ENCODE results near the gene CD300LG. TPM values are rescaled to one million over a fixed set of nuclear protein-coding genes. Genes with fewer than 3 reads are reported as not detected.

The CD300LG gene
- total and polyA plus RNA-seq, 2 donors (not counting 1 experiment from before 2014, with no cell fraction given): not detected

GRCh38 chr17:43820759-43821158 lies 26.2 kb upstream of the CD300LG start:
- TF ChIP-seq CTCF (conservative IDR thresholded peaks at IDR 0.05 in 1 of 2, IDR thresholded peaks at IDR 0.05 in 1 of 2; ENCODE audit: low read depth in 1 of 2, low read length in 2 of 2): no peak
- TF ChIP-seq EZH2 (IDR thresholded peaks at IDR 0.05; ENCODE audit: low read length, missing control alignments): no peak

GRCh38 chr17:43822570-43823190 lies 24.3 kb upstream of the CD300LG start:
- DNase-seq (ENCODE audit: low read depth in 2 of 2): no peak
- H3K9ac ChIP-seq (ENCODE audit: insufficient read depth, low read length): no peak overlapping the region
- no peaks in the 10 kb centered on the region for H3K4me1 ChIP-seq (ENCODE audit: control insufficient read depth, extremely low read depth, insufficient read depth, low read length)
- TF ChIP-seq EZH2 (IDR thresholded peaks at IDR 0.05; ENCODE audit: low read length, missing control alignments): no peak
- no peak for TF ChIP-seq CTCF (conservative IDR thresholded peaks at IDR 0.05 in 1 of 2, IDR thresholded peaks at IDR 0.05 in 1 of 2; ENCODE audit: low read depth in 1 of 2, low read length in 2 of 2)
- no peak overlapping the region for H2AFZ ChIP-seq (ENCODE audit: low read length)
- no peaks in the 10 kb centered on the region for H3K9me3 ChIP-seq (ENCODE audit: control insufficient read depth, insufficient read depth, low read depth, low read length)
- no peaks in the 10 kb centered on the region for H3K27me3 ChIP-seq (ENCODE audit: control insufficient read depth, insufficient read depth, low read length)
- H3K4me2 ChIP-seq (ENCODE audit: extremely low read depth, insufficient read depth, low read length): no peak overlapping the region
- no peak overlapping the region for H3K4me3 ChIP-seq (replicated peaks in 1 of 4; ENCODE audit: control extremely low read depth in 1 of 4, insufficient read depth in 1 of 4, low read depth in 3 of 4, low read length in 4 of 4)
- H4K20me1 ChIP-seq (ENCODE audit: control insufficient read depth, extremely low read depth, insufficient read depth, low read length): no peaks in the 10 kb centered on the region
- H3K79me2 ChIP-seq (ENCODE audit: control insufficient read depth, insufficient read depth, low read length): no peaks in the 10 kb centered on the region
- H3K27ac ChIP-seq (ENCODE audit: insufficient read depth, low read length): no peak overlapping the region
- peaks cover 12% of the 10 kb centered on the region for H3K36me3 ChIP-seq (ENCODE audit: control insufficient read depth, insufficient read depth, low read length)

More at GRCh38 chr17:43820759-43821158, 26.2 kb upstream of the CD300LG start:
- Histone ChIP-seq H4K20me1 (ENCODE audit: control insufficient read depth, extremely low read depth, insufficient read depth, low read length) (no peaks in the 10 kb centered on the region), H3K27ac (ENCODE audit: insufficient read depth, low read length) (no peak overlapping the region), H2AFZ (ENCODE audit: low read length) (no peak overlapping the region), H3K36me3 (ENCODE audit: control insufficient read depth, insufficient read depth, low read length) (peaks cover 7% of the 10 kb centered on the region), H3K27me3 (ENCODE audit: control insufficient read depth, insufficient read depth, low read length) (no peaks in the 10 kb centered on the region), H3K4me2 (ENCODE audit: extremely low read depth, insufficient read depth, low read length) (no peak overlapping the region), H3K4me1 (ENCODE audit: control insufficient read depth, extremely low read depth, insufficient read depth, low read length) (no peaks in the 10 kb centered on the region), H3K9me3 (ENCODE audit: control insufficient read depth, insufficient read depth, low read depth, low read length) (no peaks in the 10 kb centered on the region), H3K79me2 (ENCODE audit: control insufficient read depth, insufficient read depth, low read length) (no peaks in the 10 kb centered on the region), H3K9ac (ENCODE audit: insufficient read depth, low read length) (no peak overlapping the region), H3K4me3 (replicated peaks in 1 of 4; ENCODE audit: control extremely low read depth in 1 of 4, insufficient read depth in 1 of 4, low read depth in 3 of 4, low read length in 4 of 4) (no peak overlapping the region)
- no peak for DNase-seq (ENCODE audit: low read depth in 2 of 2)

DNA sequence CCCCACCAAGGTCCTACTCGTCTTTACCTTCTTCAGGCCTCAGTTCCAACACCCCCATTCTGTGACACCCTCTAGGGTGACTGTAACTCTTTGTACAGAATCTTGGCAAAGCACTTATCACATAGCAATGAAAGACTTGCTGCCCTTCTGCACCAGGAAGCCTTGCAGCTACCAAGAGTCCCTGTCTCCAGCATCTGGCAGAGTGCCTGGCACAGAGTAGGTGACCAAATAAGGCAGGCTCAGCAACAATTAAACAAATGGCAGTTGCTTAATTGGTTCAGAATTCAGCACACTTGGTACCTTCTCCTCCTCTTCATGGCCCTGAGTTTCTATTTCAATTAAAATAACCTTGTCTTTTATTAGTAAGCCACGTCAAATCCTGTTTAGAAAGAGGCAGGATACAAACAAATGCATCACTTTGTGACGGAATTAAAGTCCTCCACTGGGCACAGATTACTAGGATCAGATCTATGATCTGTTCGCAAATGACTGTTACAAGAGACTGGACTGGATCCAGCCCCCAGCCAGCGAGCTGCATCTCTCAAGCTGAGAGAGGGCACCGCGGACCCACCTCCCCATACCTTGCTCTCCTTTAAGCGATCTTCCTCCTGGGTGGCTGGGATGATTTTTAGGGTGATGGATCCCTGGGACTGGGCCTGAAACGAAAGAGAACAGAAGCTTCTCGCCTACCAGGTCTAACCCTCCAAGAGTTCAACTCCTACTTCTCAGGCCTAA lies 23.5 kb upstream of the CD300LG start:
- Histone ChIP-seq H3K27ac (ENCODE audit: insufficient read depth, low read length) (no peak overlapping the region), H3K9ac (ENCODE audit: insufficient read depth, low read length) (no peak overlapping the region), H2AFZ (ENCODE audit: low read length) (no peak overlapping the region), H3K4me3 (replicated peaks in 1 of 4; ENCODE audit: control extremely low read depth in 1 of 4, insufficient read depth in 1 of 4, low read depth in 3 of 4, low read length in 4 of 4) (no peak overlapping the region), H3K27me3 (ENCODE audit: control insufficient read depth, insufficient read depth, low read length) (no peaks in the 10 kb centered on the region), H4K20me1 (ENCODE audit: control insufficient read depth, extremely low read depth, insufficient read depth, low read length) (no peaks in the 10 kb centered on the region), H3K9me3 (ENCODE audit: control insufficient read depth, insufficient read depth, low read depth, low read length) (no peaks in the 10 kb centered on the region), H3K79me2 (ENCODE audit: control insufficient read depth, insufficient read depth, low read length) (no peaks in the 10 kb centered on the region), H3K36me3 (ENCODE audit: control insufficient read depth, insufficient read depth, low read length) (peaks cover 13% of the 10 kb centered on the region), H3K4me2 (ENCODE audit: extremely low read depth, insufficient read depth, low read length) (no peak overlapping the region), H3K4me1 (ENCODE audit: control insufficient read depth, extremely low read depth, insufficient read depth, low read length) (no peaks in the 10 kb centered on the region)
- TF ChIP-seq CTCF (conservative IDR thresholded peaks at IDR 0.05 in 1 of 2, IDR thresholded peaks at IDR 0.05 in 1 of 2; ENCODE audit: low read depth in 1 of 2, low read length in 2 of 2) (no peak), EZH2 (IDR thresholded peaks at IDR 0.05; ENCODE audit: low read length, missing control alignments) (no peak)
- DNase-seq (ENCODE audit: low read depth in 2 of 2): no peak

Data from fibroblast of lung (primary cell).